ENCODE results near the gene ACAD8.
A peak's percentile ranks its signal among the peaks of the same experiment; 100 is the strongest.

ACAD8 gene

DNA sequence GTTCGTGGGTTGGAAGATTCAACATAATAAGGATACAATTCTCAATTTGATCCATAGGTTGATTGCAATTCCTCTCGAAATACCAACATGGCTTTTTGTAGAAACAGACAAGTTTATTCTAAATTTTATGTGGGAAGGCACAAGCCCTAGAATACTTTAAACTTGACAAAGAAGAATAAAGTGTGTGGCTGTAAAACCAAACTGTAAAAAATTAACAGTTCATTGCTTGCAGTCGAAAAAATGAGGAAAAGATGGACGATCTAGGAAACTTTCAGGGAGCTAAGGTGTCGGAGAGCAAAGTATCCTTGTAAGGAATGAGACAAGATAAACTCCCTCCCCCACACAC lies 21.8 kb downstream of the ACAD8 start:
- peak overlapping the region; percentile 81 for H3K4me3 ChIP-seq (ENCODE audit: low read length)
- H4K20me1 ChIP-seq (ENCODE audit: insufficient read depth, low read length), result no peaks in the 10 kb centered on the region
- H3K9me2 ChIP-seq (replicated peaks; ENCODE audit: insufficient read depth, low read length), result no peaks in the 10 kb centered on the region
- H3K36me3 ChIP-seq (replicated peaks; ENCODE audit: insufficient read depth, low read length), result no peaks in the 10 kb centered on the region
- H3K4me2 ChIP-seq (ENCODE audit: low read depth, low read length), result peak overlapping the region; percentile 88
- no peaks in the 10 kb centered on the region for H3K9me3 ChIP-seq (replicated peaks; ENCODE audit: insufficient read depth, low read length)
- no peak for DNase-seq
- H3K79me2 ChIP-seq (ENCODE audit: low read length), result peaks cover 7% of the 10 kb centered on the region
- H3K4me1 ChIP-seq (ENCODE audit: low read length), result peaks cover 18% of the 10 kb centered on the region
- peak overlapping the region; percentile 92 for H2AFZ ChIP-seq (ENCODE audit: low read length)
- TF ChIP-seq EZH2 (optimal IDR thresholded peaks at IDR 0.05; ENCODE audit: low read depth, low read length) (no peak), EZH2phosphoT487 (IDR thresholded peaks at IDR 0.05; ENCODE audit: low read length) (no peak), CTCF (IDR thresholded peaks at IDR 0.05; ENCODE audit: low read length) (no peak)
- H3K9ac ChIP-seq (ENCODE audit: low read length), result peak overlapping the region; percentile 72; the same call in 1 of the 2 replicates
- H3K27ac ChIP-seq (ENCODE audit: low read length), result peak overlapping the region; percentile 20; the same call in 1 of the 2 replicates
- 0 out of 2 replicates have a peak, but pooled peaks cover 6% of the 10 kb centered on the region for H3K27me3 ChIP-seq (replicated peaks; ENCODE audit: insufficient read depth, low read length)
- H3F3A ChIP-seq (ENCODE audit: insufficient read depth, low read length), result peaks cover 6% of the 10 kb centered on the region

DNA sequence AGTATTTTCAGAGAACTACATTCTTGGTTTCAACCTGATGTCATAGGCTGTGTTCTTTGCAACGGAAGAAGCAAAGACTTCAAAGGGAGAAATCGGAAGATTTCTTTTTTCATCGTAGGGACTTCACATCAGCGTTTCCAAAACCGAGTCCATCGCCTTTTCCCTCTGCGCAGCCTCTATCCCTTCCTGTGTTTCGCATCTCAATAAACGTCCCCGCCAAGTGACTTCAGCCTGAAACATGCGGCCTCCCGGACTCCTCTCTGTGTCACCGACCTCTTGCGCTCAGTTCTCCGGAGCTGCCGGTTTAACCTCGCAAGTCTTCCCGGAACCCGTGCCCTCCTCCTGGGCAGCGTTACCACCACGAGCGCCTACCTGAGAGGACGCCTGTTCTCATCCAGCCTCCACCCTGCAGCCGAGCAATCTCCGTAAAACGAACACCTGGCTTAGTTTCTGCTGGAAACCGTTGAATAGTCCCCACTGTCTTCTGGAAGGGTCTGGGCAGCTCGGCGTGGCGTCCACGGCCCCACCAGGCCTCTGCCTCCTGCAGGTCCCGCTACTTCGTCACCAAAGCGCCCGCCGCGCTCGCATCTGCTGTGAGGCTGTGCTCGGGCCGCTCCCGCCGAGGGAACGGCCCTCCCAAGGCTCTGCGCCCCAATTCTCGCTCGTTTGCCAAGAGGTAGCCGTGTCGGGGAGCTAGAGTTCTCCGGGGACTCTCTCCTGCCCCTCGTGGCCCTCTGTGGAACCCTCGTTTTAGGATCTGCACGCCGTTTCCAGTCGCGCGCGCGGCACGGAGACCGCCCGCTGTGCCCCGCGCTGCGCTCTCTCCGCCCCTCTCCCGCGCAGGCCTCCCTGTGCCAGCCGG lies 22.4 kb downstream of the ACAD8 start, which contains the start of gene GLB1L3:
GLB1L3 (plus strand) TSS at position 846 of the 862 bp plus-strand sequence. CDS start 362 bp downstream, outside the sequence.
- peak within 1 kb of the TSS; percentile 92 for H2AFZ ChIP-seq (ENCODE audit: low read length)
- peak within 1 kb of the TSS; percentile 20; the same call in 1 of the 2 replicates for H3K27ac ChIP-seq (ENCODE audit: low read length)

More for the DNA sequence above, 22.4 kb downstream of the ACAD8 start, which contains the start of gene GLB1L3:
- H3F3A ChIP-seq (ENCODE audit: insufficient read depth, low read length), result peaks cover 6% of the 10 kb centered on the region
- peaks cover 7% of the 10 kb centered on the region for H3K79me2 ChIP-seq (ENCODE audit: low read length)
- peak within 1 kb of the TSS; percentile 72 for H3K9ac ChIP-seq (ENCODE audit: low read length)
- H3K27me3 ChIP-seq (replicated peaks; ENCODE audit: insufficient read depth, low read length), result 0 out of 2 replicates have a peak, but pooled peaks cover 6% of the 10 kb centered on the region
- peak within 1 kb of the TSS; percentile 81 for H3K4me3 ChIP-seq (ENCODE audit: low read length)
- H3K4me1 ChIP-seq (ENCODE audit: low read length), result peaks cover 13% of the 10 kb centered on the region
- no peaks in the 10 kb centered on the region for H4K20me1 ChIP-seq (ENCODE audit: insufficient read depth, low read length)
- peak; percentile 77 for DNase-seq
- H3K9me3 ChIP-seq (replicated peaks; ENCODE audit: insufficient read depth, low read length), result no peaks in the 10 kb centered on the region
- TF ChIP-seq CTCF (IDR thresholded peaks at IDR 0.05; ENCODE audit: low read length), result peak; percentile 57
- no peak for TF ChIP-seq EZH2phosphoT487 (IDR thresholded peaks at IDR 0.05; ENCODE audit: low read length)
- TF ChIP-seq EZH2 (optimal IDR thresholded peaks at IDR 0.05; ENCODE audit: low read depth, low read length), result no peak
- H3K36me3 ChIP-seq (replicated peaks; ENCODE audit: insufficient read depth, low read length), result no peaks in the 10 kb centered on the region
- peak within 1 kb of the TSS; percentile 88 for H3K4me2 ChIP-seq (ENCODE audit: low read depth, low read length)
- H3K9me2 ChIP-seq (replicated peaks; ENCODE audit: insufficient read depth, low read length), result no peaks in the 10 kb centered on the region

Measured in MM.1S (cell line).